GM23248 (cell line): Measurements from ENCODE around the gene ZEB2.

Experiments used
- EZH2 ChIP-seq: fragments of 200-600 bp; sonication (generic); IDR thresholded peaks from 2 replicates; pipeline ENCODE4 v1.6.1; 2018; ENCODE audit warnings: antibody characterized with exemption, mild to moderate bottlenecking; ENCODE audit not compliant: insufficient read depth, poor library complexity, severe bottlenecking
- EZH2phosphoT487 ChIP-seq: fragments of 200-600 bp; sonication (generic); IDR thresholded peaks from 2 replicates; pipeline ENCODE4 v1.6.1; 2018; ENCODE audit warnings: antibody characterized with exemption, moderate library complexity, mild to moderate bottlenecking, low read depth; ENCODE audit not compliant: insufficient read depth

DNA sequence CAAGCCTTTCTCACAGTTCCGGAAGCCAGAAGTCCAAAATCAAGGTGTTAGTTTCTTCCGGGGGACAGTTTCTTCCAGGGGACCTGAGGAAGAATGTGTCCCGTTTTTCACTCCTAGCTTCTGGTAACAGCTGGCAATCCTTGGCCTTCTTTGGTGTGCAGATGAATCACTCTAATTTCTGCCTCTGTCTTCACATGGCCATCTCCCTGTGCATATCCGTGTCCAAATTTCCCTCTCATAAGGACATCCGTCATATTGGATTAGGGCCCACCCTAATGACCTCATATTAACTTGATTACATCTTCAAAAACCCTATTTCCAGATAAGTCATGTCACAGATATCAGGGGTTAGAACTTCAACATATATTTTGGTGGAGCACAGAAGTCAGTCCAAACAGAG is 141.4 kb downstream of the ZEB2 start:
- TF ChIP-seq EZH2phosphoT487: no peak
- no peak for TF ChIP-seq EZH2
